Jurkat, Clone E6-1 (cell line): Measurements from ENCODE around the gene WDR33. TPM values are rescaled to one million over a fixed set of nuclear protein-coding genes. Genes with fewer than 3 reads are reported as not detected.
"Not testable (repeated sequence)": the region's sequence is repeated elsewhere in the genome, so short reads cannot be mapped to it uniquely, and the experiment has no call there.

Experiments
- DNase-seq: peaks from one replicate; pipeline ENCODE4 v3.0.0-alpha.2; 2011; ENCODE audit warnings: low read depth, low spot score
- H3K4me3 ChIP-seq: 2 replicates; pipeline ENCODE4 v1.5.1; 2011; ENCODE audit warnings: mild to moderate bottlenecking, low read length, control low read depth, moderate library complexity
- polyA plus RNA-seq: library from polyadenylated mRNA; unstranded; fragments of >200 nt; gene quantifications from one replicate; pipeline ENCODE4 v1.2.1, GENCODE V29; 2012; ENCODE audit warnings: missing spikeins; ENCODE audit not compliant: insufficient read length, insufficient read depth

Gene WDR33
- polyA plus RNA-seq = 69.2 TPM

GRCh38 chr2:127810619-127811396, at the start of gene WDR33:
TSS of gene WDR33 (minus strand) at chr2:127811171. CDS start at chr2:127770981, 40,190 bp downstream.
- peak within 1 kb of the TSS; percentile 80 for H3K4me3 ChIP-seq
- peak; percentile 94 for DNase-seq

GRCh38 chr2:127860130-127860529, 49.2 kb upstream of the WDR33 start:
- no peak for DNase-seq
- H3K4me3 ChIP-seq = no peak overlapping the region

GRCh38 chr2:127859712-127860085, 48.7 kb upstream of the WDR33 start:
- no peak for DNase-seq

DNA sequence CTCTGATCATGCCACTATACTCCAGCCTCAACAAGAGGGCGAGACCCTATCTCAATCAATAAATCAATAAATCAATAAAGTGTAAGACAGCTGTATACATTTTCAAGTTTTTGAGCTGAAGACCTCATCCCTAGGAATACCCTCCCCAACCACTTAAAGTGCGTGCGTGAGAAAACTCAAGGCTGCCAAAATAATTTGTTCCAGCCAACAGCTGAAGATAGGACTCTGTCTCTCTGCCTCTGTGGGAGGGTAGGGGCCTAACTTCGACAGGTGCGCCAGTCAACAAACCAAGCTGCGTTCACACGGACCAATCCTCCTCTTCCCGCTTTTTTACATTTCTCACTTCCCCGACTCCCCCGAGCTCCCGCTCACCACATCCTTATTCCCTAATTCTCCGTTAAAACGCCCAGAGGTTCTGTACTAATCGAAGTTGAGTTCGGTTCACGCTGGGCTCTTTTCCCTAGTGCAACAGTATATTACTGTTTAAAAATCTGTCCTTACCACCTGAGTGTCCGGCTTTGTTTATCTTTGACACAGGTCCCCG, 46.4 kb upstream of the WDR33 start:
- peak overlapping the region; percentile 94 for H3K4me3 ChIP-seq
- no peak for DNase-seq

More at GRCh38 chr2:127859712-127860085, 48.7 kb upstream of the WDR33 start:
- H3K4me3 ChIP-seq = no peak overlapping the region

DNA sequence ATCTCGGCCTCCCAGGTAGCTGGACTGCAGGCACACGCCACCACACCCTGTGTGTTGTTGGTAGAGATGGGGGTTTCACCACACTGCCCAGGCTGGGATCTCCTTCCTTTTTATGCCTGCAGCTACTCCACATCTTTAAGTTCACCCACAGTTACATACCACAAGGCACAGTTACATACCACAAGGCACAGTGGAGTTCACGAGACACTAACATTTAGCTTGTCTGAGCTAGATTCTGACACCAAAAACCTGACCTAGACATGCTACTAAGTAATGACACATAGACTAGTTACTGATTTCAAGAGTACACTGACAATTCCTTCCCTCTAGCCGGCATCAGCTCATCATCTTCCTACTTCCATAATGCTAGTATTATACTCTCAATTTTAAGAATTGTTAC, 42.7 kb upstream of the WDR33 start:
- H3K4me3 ChIP-seq = no peak overlapping the region
- DNase-seq = peak; percentile 28

DNA sequence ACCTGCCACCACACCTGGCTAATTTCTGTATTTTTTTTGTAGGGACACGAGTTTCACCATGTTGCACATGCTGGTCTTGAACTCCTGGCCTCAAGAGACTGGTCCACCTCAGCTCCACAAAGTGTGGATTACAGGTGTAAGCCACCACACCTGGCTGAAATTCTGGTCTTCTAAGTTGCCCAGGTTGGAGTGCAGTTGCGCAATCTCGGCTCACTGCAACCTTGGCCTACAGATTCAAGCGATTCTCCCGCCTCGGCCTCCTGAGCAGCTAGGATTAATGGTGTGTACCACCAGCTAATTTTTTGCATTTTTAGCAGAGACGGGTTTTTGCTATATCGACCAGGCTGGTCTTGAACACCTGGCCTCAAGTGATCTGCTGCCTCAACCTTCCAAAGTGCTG, 41.4 kb upstream of the WDR33 start:
- DNase-seq = no peak
- no peak overlapping the region for H3K4me3 ChIP-seq

- no peak for DNase-seq
- no peak overlapping the region for H3K4me3 ChIP-seq
These were observed 37.0 kb upstream of the WDR33 start for GRCh38 chr2:127847931-127848330.

GRCh38 chr2:127844973-127845372, 34.0 kb upstream of the WDR33 start:
- no peak for DNase-seq
- no peak overlapping the region for H3K4me3 ChIP-seq

- no peak overlapping the region for H3K4me3 ChIP-seq
- DNase-seq = no peak
These were observed 32.7 kb upstream of the WDR33 start for GRCh38 chr2:127843677-127844076.

DNA sequence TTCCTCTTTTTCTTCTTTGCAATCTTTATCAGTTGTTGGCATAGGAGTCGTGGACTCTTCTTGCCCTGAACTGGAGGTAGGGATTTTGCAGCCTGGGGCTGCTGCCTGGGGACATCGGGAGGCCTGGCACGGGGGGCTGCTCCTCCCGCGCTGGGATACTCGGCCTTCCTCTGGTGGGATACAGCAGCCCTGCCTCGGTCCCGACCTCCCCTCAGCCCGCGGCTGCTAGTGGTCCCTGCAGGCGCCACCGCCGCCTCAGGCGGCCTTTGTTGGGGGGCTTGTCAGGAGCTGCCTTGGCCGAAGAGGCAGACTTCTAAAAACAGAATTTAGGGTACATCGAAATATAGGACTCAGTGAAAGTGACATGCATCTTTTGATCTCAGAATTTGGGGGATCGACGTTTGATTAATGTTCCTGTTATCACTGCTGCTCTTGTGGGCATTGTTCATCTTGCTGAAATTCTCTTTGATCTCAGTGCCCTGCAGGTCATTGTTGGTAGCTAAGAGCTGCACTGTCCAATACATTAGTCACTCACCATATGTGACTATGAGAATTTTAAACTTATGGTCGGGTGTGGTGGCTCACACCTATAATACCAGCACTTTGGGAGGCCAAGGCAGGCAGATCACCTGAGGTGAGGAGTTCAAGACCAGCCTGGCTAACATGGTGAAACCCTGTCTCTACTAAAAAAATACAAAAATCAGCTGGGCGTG, 30.7 kb upstream of the WDR33 start:
- DNase-seq = no peak
- no peak overlapping the region for H3K4me3 ChIP-seq

GRCh38 chr2:127840893-127841292, 29.9 kb upstream of the WDR33 start:
- no peak for DNase-seq
- no peak overlapping the region for H3K4me3 ChIP-seq

GRCh38 chr2:127834951-127835350, 24.0 kb upstream of the WDR33 start:
- no peak for DNase-seq

DNA sequence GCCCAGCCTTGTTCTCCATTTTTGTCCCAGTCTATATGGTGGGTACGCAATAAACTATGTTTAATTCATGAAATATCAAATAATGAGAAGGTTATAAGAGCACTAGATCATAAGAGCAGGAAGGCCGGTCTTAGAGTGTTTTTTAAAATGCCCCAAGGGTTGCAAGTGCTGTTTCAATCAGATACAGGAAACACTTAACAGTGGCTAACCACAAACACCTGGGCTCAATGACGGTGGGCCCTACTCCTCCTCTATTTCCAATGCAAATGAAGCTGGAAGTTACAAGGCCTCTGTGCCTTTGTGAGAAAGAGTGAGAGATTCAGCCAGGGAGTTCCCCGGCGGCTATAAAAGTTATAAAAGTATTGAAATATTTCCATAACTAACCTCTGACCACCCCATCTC, 18.9 kb upstream of the WDR33 start:
- peak; percentile 93 for DNase-seq
- no peak overlapping the region for H3K4me3 ChIP-seq

More at GRCh38 chr2:127834951-127835350, 24.0 kb upstream of the WDR33 start:
- no peak overlapping the region for H3K4me3 ChIP-seq

GRCh38 chr2:127826708-127827107, 15.7 kb upstream of the WDR33 start:
- DNase-seq, H3K4me3 ChIP-seq: not testable (repeated sequence)

DNA sequence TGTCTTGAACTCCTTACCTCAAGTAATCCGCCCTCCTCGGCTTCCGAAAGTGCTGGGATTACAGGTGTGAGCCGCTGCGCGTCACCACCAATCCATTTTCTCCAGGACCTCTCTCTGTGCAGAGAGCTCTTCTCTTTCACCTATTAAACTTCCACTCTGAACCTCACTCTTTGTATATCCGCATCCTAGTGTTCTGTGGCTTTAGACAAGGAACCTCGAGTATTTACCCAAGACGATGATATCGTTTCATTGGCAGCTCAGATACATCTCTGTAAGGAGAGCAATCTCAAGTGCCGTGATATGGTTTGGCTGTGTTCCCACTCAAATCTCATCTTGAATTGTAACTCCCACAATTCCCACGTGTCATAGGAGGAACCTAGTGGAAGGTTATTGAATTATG, 15.1 kb upstream of the WDR33 start:
- DNase-seq = no peak
- H3K4me3 ChIP-seq = no peak overlapping the region

DNA sequence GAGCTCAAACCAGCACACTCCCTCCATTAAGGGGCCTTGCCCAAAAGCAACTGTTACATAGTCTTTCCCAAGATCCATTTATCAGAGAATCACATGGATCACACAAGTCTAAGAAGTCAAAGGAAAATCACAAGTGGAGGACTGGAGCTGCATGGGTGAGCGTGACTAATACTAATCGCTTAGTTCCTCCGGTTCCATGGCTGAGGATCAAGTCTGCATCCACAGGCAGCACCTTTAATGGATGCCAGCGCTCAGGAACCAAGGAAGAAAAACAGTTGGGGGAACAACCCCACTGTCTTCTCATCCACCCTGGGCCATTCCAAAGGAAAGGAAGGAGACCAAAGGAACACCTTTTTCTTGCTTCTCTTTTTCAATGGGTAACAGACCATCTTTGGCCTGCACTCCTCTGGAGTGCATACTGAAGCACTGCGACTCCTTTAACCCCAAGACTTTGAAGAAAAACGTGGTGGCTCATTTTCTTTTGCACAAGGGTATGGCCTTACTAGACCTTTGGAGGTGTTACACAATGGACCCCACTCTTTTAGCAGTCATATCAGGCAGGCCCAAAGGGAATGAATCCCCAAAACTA, 9.2 kb upstream of the WDR33 start:
- DNase-seq = no peak
- H3K4me3 ChIP-seq = no peak overlapping the region

DNA sequence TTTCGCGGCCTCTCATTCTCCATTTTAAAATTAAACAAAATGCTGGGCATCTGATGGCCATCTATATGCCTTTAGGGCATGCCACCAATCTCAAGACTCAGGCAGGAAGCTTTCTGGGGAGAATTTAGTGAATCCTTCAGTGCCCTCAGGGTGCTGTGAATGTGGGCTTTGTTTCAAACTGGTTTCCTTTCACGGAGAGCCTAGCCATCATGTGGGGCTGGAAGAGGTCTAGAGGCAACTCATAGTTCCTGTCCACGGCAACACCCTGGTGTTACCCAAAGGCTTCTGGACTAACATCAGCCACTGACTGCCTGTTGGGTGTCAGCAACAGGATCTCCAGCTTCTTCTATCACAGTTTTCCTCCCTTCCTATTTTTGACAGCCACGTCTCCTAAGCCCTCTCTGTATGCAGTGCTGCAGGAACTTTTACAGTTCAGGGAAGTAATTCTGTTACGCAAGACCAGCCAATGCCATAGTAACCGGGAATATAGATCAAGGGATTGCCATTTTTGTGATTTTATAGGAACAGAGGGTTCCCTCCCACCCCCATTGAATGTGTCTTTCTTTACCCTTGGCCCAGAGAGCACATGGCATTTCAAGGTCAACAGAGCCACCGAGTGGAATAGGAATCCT, 7.9 kb upstream of the WDR33 start:
- DNase-seq = no peak
- H3K4me3 ChIP-seq = no peak overlapping the region

DNA sequence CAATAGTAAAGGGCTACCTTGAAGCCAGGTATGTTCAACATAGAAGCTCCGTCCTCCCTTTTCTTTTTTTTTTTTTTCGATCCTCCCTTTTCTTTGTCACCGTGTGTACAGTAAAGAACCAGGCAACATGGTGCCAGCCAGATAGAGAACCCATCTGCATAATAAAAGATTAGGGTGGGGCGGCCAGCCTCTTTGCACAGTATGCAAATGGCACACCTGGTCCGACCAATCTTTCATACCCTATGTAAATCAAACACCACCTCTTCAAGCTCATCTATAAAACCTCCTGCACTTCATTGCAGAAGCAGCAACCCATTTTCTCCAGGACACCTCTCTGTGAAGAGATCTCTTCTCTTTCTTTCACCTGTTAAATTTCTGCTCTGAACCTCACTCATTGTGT, 7.3 kb upstream of the WDR33 start:
- DNase-seq = no peak
- no peak overlapping the region for H3K4me3 ChIP-seq

GRCh38 chr2:127814677-127815076, 3.7 kb upstream of the WDR33 start:
- no peak overlapping the region for H3K4me3 ChIP-seq
- no peak for DNase-seq
